ENCODE data around the gene SLC26A9.

GRCh38 chr1:205983925-205984725, 40.9 kb upstream of the SLC26A9 start:
- TF ChIP-seq EZH2 (IDR thresholded peaks at IDR 0.05; ENCODE audit: borderline replicate concordance, low read depth, low read length, severe bottlenecking) (no peak), POLR2AphosphoS5 (IDR thresholded peaks at IDR 0.05; ENCODE audit: insufficient read depth, low read depth, low read length) (no peak), POLR2A (IDR thresholded peaks at IDR 0.05; ENCODE audit: low read depth, low read length) (no peak), JUN (IDR thresholded peaks at IDR 0.05; ENCODE audit: borderline replicate concordance, insufficient read depth, insufficient read length, low read depth) (no peak)
